Adrenal gland (tissue), 12 donors: Measurements from ENCODE around the gene SYNJ2. TPM values are rescaled to one million over a fixed set of nuclear protein-coding genes. Genes with fewer than 3 reads are reported as not detected.

Experiments used
- DNase-seq, 7 donors: peaks; one replicate each; pipeline ENCODE4 v3.0.0-alpha.2; 2019 to 2020
- H3K27ac ChIP-seq, 5 donors: fragments of 200-600 bp; sonication (generic) in 4 of 5; 1 replicate in 3 of 5; 2 replicates in 2 of 5; pipeline versions ENCODE4 v1.5.1 to v1.8.0; 2016 to 2020; ENCODE audit warnings: mild to moderate bottlenecking in 1 of 5
- H3K27me3 ChIP-seq: fragments of 200-600 bp; 2 replicates; pipeline ENCODE4 v1.8.0; 2021
- H3K36me3 ChIP-seq, 2 donors: fragments of 200-600 bp; replicated peaks in 1 of 2; 1 replicate in 1 of 2; 2 replicates in 1 of 2; pipeline versions ENCODE4 v1.5.1 to v1.8.0; 2018 to 2022
- H3K4me1 ChIP-seq, 2 donors: fragments of 200-600 bp; replicated peaks in 1 of 2; 1 replicate in 1 of 2; 2 replicates in 1 of 2; pipeline versions ENCODE4 v1.5.1 to v1.8.0; 2018 to 2021
- H3K4me3 ChIP-seq, 4 donors: fragments of 200-600 bp; sonication (generic) in 3 of 4; one replicate each; pipeline ENCODE4 v1.5.1; 2016 to 2018
- H3K9me3 ChIP-seq, 3 donors: fragments of 200-600 bp; sonication (generic) in 1 of 3; replicated peaks in 1 of 3; 1 replicate in 2 of 3; 2 replicates in 1 of 3; pipeline versions ENCODE4 v1.5.1 to v1.8.0; 2016 to 2021
- CTCF ChIP-seq, 6 experiments: fragments of 450-650 bp in 4 of 6; fragments of 200-600 bp in 2 of 6; sonication (generic) in 1 of 6; IDR thresholded peaks; 1 replicate in 5 of 6; 2 replicates in 1 of 6; pipeline versions ENCODE4 v1.5.1 to v1.8.0; 2016 to 2021; ENCODE audit warnings: antibody characterized with exemption in 6 of 6, mild to moderate bottlenecking in 2 of 6, moderate library complexity in 1 of 6
- POLR2A ChIP-seq, 2 donors: fragments of 450-650 bp; IDR thresholded peaks; one replicate each; pipeline ENCODE4 v1.6.1; 2017; ENCODE audit warnings: antibody characterized with exemption in 2 of 2, mild to moderate bottlenecking in 2 of 2, moderate library complexity in 1 of 2
- WGBS, 4 donors: extraction: QIAGEN DNeasy Blood & Tissue Kit in 2 of 4; methylation state at CpG; one replicate each; pipeline versions ENCODE4 v1.1.5 to v1.1.7; 2013 to 2017; 5-methylcytosine and 5-hydroxymethylcytosine counted together
- intact Hi-C, 2 donors: fragments of 100-400 bp; cut with DNase I; formaldehyde crosslinking; loops; one replicate each; pipeline versions ENCODE4 v1.14.1 to v1.15.0; 2022 to 2023
- polyA plus RNA-seq, 3 donors: library from polyadenylated mRNA; stranded (reverse); fragments of 200-250 nt in 2 of 3; fragments of 350-450 nt in 1 of 3; fragmentation: Illumina TruSeq in 1 of 3; extraction: RNeasy Lipid Tissue Mini Kit (QIAGEN cat#74804) in 1 of 3; gene quantifications; one replicate each; pipeline ENCODE4 v1.2.3, GENCODE V29; 2013 to 2014
- total RNA-seq, 9 donors: library from RNA; depleted of rRNA in 4 of 9; stranded (reverse); fragments of >200 nt in 4 of 9; fragments of 120-200 nt in 1 of 9; fragmentation: NEBNext Ultra II Directional in 1 of 9; extraction: Animal tissue kit (Norgen Biotek cat#: 25700) in 1 of 9; gene quantifications; one replicate each; pipeline versions ENCODE4 v1.1.0 to v1.2.4, GENCODE V29; 2013 to 2023
- donor health status: healthy with polysubstance abuse.
- donor health status: Bipolar disorder and iron deficiency.
- donor health status: DM: yes; HTN: yes; CAD: no.
- donor health status: DM: no; HTN: no; CAD: no.
- donor health status: DM: no; HTN: no; CAD: no.
- donor health status: DM: yes; HTN: yes; CAD: no.

Gene SYNJ2
- total and polyA plus RNA-seq, 12 donors: 1.6 to 20.5 (median 12.8) TPM

- WGBS, 4 donors: 20 to 34% (median 24%) methylated on average over 4 to 6 of the region's 6 CpGs
- no peaks in the 10 kb centered on the region for H3K9me3 ChIP-seq
- DNase-seq: peak; percentile 54 to 87 (median 78)
- intact Hi-C loops: no loop called here
- no peaks in the 10 kb centered on the region for H3K27me3 ChIP-seq
- H3K4me3 ChIP-seq: peak overlapping the region in 1 of 4 donors; percentile 25
- no peaks in the 10 kb centered on the region for H3K36me3 ChIP-seq
- peak overlapping the region; percentile 71 to 93 (median 85) for H3K27ac ChIP-seq
- TF ChIP-seq POLR2A (IDR thresholded peaks at IDR 0.05) (peak in 1 of 2 donors; percentile 81), CTCF (IDR thresholded peaks at IDR 0.05) (no peak)
- H3K4me1 ChIP-seq: peaks cover 41 to 48% of the 10 kb centered on the region in 2 donors
Measured at GRCh38 chr6:158040051-158040803, 58.6 kb downstream of the SYNJ2 start.

GRCh38 chr6:158040804-158041347 is 59.2 kb downstream of the SYNJ2 start:
- 44 to 55% (median 50%) methylated on average over 11 to 12 of the region's 12 CpGs for WGBS, 4 donors
- no peaks in the 10 kb centered on the region for H3K9me3 ChIP-seq
- H3K4me3 ChIP-seq: peak overlapping the region in 1 of 4 donors; percentile 25
- intact Hi-C loops: no loop called here
- H3K27me3 ChIP-seq: no peaks in the 10 kb centered on the region
- no peaks in the 10 kb centered on the region for H3K36me3 ChIP-seq
- TF ChIP-seq POLR2A (IDR thresholded peaks at IDR 0.05) (no peak), CTCF (IDR thresholded peaks at IDR 0.05) (no peak)
- H3K4me1 ChIP-seq: peaks cover 42 to 54% of the 10 kb centered on the region in 2 donors
- H3K27ac ChIP-seq: peak overlapping the region; percentile 71 to 93 (median 85)
- DNase-seq: peak in 1 of 7 donors; percentile 15

- intact Hi-C loops: no loop called here
- peak in 1 of 7 donors; percentile 11 for DNase-seq
Measured at GRCh38 chr6:158041370-158041769, 59.7 kb downstream of the SYNJ2 start.

More at GRCh38 chr6:158041370-158041769, 59.7 kb downstream of the SYNJ2 start:
- Histone ChIP-seq H3K27ac (peak overlapping the region in 4 of 5 donors; percentile 71 to 93 (median 81)), H3K27me3 (no peaks in the 10 kb centered on the region), H3K36me3 (no peaks in the 10 kb centered on the region), H3K4me1 (peaks cover 44 to 58% of the 10 kb centered on the region in 2 donors), H3K9me3 (no peaks in the 10 kb centered on the region), H3K4me3 (no peak overlapping the region)
- 82 to 96% (median 86%) methylated on average over 4 of the region's 4 CpGs for WGBS, 4 donors
- TF ChIP-seq POLR2A (IDR thresholded peaks at IDR 0.05) (no peak), CTCF (IDR thresholded peaks at IDR 0.05) (no peak)
